Erythroblast (primary cell): ENCODE measurements around the gene CFAP54.

ENCODE experiments used
- GATA1 ChIP-seq: IDR thresholded peaks from 2 replicates; pipeline ENCODE4 v1.6.1; 2011; ENCODE audit warnings: low read depth, mild to moderate bottlenecking, control low read depth, low read length, moderate library complexity
- POLR2A ChIP-seq: IDR thresholded peaks from 2 replicates; pipeline ENCODE4 v1.6.1; 2011; ENCODE audit warnings: mild to moderate bottlenecking, low read length

DNA sequence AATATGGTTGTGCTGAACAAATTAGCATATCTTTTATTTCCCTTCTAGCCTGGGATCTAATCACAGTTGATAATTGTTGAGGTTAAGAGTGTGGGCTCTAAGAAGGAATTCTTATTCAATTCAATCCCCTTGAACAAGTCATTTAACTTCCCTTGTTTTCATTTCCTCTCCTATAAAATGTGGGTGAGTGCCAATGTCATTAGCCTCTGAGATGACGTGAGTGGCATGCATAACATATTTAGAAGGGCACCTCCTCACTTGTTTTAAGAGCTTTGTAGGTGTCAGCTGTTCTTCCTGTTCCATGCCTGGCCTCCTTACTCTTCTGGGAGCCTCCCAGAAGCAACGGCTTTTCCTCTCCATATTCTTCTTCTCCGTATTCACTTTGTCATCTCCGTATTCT is 262.2 kb downstream of the CFAP54 start:
- no peak for TF ChIP-seq POLR2A
- no peak for TF ChIP-seq GATA1
